SKM-1 treated with dmso at 0.1 percent for 144 hours (cell line): ENCODE measurements around the gene MAGI2.

Experiments used
- DNase-seq: peaks from one replicate; lab custom pipeline; 2025; ENCODE audit not compliant: unreplicated experiment; lab: John Stamatoyannopoulos, UW

The MAGI2 gene

DNA sequence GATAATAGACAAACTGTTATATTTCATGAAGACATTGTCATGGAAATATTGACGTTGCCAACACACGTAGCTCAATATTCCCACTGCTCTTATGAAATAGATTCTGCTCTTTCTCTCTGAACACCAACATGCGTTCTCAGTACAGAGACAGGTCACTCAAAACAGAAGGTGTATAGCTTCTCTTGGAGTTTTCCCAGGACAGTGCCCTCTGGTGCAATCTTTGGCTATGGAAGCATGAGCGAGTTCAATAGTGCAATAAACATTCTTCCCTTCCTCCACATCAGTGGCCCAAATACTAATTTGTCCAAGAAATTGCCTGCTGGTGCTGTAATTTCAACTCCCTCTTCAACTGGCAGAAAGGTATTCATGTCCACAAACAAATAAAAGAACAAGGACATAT, 145.3 kb downstream of the MAGI2 start:
- DNase-seq: no peak

DNA sequence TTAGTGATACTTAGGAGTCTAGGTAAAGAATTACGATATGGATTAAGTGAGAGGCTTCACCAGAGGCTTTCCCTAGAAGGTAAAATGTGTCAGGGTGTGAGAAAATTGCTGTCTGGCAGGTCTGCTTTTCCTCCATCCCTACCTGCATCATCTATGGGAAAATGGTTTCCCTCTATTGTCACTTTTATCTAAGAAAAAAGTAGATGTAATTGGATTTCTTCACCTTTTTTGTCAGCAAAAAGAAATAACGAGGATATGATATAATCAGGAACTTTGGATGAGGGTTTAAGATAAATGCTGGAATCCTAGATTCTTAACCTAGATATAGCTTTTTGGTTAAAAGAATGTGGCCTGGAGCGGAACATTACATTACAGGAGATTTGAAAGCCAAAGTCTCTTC, 146.1 kb downstream of the MAGI2 start:
- no peak for DNase-seq

DNA sequence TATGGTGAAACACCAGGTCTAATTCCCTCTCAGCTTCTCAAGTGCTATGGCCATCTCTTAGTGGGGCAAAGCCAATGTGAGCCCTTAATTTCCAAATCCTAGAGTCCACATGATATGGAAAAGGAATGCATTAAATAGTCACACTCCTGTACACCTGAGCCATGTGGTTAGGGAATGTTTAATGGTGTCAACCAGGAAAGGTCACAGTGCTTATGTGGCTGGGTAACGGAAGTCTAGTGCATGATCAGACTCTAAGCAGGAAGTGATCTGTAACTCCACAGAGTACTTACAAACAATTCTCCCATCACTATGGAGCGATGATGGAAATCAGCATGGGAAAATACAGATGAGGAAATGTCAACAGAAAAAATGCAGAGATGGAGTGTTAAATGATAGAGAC, 148.8 kb downstream of the MAGI2 start:
- no peak for DNase-seq

DNA sequence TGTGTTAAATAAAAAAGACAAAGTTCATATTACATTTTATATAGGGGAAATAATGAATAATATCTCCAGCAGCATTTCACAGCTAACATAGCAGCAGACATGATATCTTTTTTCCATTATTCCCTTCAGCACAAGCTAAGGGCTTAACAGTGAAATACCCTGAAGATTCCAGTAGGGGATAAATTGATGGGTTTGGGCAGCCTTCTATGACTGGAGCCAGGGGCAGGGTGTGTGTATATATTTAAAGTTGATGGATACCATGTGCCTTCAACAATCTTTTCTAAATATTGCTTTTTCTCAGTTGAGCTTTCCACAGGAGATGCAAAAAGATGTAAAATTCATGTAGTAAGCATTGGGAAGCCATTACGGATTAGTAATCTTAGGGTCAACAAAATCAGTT, 151.2 kb downstream of the MAGI2 start:
- DNase-seq: no peak

DNA sequence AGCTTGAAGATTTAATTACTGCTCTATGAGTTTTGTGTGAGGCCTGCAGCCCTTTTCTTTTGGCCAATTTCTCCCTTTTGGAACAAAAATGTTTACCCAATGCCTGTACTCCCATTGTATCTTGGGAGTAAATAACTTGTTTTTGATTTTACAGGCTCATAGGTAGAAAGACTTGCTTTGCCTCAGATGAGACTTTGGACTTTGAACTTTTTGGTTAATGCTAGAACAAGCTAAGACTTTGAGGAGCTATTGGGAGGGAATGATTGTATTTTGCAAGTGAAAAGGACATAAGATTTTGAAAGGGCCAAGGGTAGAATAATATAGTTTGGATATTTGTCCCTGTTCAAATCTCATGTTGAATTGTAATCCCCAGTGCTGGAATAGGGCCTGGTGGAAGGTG, 152.0 kb downstream of the MAGI2 start:
- DNase-seq: no peak

DNA sequence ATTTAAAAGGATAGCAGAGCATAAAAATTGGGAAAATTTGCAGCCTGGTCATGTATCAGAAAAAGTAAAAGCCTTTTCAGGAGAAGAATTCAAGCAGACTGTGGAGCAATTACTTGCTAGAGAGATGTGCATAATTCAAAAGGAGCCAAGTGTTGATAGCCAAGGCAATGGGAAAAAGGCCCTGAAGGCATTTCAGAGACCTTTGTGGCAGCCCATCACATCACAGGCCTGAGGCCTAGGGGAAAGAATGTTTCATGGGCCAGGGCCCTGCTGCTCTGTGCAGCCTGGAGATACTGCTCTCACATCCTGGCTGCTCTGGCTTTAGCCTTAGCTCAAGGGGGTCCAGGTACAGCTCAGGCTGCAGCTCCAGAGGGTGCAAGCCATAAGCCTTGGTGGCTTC, 152.9 kb downstream of the MAGI2 start:
- DNase-seq: no peak

DNA sequence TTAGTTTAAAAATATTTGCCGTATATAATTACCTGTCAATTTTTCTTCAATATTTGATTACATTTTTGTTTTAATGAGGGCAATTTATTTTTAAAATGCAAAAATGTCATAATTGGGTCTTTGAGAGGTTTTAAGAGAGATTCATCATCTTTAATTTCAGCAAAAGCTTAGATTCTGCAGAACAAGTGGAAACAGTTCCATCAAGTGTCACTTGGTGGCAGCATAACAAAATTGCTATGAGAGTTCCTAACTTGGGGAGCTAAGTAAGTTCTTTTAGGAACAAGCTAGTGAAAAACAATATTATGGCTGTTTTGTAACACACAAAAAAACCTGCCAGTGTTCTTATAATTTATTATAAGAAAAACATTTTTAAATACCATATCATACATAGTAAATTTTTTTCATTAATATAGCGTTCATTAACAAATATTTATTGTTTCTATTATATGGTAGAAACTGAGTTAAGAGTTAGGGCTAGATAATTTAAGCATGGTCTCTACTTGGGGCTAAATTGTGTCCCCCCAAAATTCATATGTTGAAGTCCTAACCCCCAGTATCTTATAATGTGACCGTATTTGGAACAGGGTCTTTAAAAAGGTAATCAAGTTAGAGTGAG, 155.2 kb downstream of the MAGI2 start:
- DNase-seq: peak; percentile 38

DNA sequence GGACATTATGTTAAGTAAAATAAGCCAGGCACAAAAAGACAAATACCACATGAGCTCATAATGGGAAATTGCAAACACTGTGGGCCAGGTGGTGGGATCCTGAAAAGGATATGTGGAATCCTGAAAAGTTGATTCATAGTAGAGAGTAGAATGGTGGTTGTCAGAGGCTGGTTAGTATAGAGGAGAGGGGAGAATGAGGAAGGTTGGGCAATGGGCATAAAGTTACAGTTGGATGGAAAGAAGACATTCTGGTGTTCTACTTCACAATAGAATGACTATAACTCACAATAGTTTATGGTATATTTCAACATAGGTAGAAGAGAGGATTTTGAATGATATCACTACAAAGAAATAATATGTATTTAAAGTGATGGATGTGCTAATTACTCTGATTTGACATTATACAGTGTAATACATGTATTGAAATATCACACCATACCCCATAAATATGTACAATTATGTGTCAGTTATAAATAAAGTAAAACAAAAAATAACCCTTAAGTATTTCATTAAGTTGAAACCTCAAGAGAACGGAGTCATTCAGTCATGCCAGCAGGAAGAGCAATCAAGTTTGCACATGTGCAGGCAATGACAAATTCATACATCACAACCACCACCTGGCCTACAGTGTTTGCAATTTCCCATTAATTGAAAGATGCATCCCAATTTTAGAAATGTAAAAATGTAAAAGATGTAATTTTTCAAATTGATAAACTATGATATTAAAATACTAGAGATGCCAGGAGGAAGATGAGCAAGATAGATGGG, 156.7 kb downstream of the MAGI2 start:
- no peak for DNase-seq

DNA sequence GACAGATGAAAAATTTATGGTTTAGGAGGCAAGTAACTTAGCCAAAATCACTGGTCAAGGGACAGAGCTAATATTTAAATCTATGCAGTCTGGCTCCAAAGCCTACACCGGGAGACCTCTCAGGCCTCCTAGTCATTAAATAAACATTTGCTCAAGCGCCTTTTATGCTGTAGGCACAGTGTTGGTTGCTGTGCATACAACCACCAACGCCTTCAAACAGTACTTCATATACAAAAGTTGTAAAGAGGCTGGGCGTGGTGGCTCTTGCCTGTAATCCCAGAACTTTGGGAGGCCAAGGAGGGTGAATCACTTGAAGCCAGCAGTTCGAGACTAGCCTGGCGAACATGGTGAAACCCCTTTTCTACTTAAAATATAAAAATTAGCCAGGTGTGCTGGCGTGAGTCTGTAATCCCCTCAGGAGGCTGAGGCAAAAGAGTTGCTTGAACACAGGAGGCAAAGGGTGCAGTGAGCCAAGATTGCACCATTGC, 159.8 kb downstream of the MAGI2 start:
- no peak for DNase-seq

DNA sequence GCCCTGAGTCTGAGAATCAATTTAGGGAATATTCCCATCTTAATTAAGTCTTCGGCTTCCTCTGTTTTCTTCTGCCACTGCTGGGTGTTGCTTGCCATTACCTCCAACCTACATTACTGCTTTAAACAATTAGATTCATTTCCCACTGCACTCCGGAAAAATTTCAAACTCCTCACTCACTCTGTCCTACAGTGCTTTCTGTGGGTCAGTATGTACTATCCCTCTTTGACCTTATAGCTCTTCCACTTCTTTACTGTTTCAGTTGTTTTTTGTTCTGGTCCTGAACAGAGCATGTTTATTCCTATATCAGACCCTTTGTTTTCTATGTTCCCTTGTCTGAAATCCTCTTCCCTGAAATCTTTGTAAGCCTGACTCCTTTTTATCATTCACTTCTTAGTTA, 160.6 kb downstream of the MAGI2 start:
- DNase-seq: no peak

DNA sequence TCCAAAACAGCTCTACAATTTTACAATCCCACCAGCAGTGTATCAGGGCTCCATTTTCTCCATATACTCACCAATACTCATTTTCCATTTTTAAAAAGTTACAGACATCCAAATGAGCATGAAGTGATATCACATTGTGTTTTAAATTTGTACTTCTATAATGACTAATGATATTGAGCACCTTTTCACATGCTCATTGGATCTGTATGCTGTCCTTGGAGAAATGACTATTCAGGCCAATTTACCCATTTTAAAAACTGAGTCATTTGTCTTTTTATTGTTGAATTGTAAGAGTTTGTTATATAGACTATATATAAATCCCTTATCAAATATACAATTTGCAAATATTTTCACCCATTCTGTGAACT, 162.0 kb downstream of the MAGI2 start:
- DNase-seq: no peak

DNA sequence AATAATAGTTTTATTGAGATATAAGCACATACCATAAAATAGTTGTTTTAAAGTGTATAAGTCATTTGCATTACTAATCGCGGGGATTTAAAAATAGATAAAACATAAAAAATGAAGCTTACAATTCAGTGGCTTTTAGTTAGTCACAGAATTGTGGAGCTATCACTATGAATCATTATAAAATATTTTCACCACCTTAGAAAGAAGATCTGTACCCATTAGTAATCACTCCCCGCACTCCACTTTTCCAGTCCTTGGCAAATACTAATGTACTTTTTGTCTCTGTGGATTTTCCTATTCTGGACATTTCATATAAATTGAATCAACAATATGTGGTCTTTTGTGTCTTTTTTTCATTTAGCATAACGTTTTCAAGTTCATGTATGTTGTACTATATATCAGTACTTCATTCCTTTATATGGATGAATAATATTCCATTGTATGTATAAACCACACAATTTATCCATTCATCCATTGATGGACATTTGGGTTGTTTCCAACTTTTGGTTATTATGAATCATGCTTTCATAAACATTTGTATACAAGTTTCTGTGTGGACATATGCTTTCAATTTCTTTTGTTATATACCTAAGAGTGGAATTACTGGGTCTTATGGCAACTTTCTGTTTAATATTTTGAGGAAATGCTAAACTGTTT, 162.5 kb downstream of the MAGI2 start:
- no peak for DNase-seq

DNA sequence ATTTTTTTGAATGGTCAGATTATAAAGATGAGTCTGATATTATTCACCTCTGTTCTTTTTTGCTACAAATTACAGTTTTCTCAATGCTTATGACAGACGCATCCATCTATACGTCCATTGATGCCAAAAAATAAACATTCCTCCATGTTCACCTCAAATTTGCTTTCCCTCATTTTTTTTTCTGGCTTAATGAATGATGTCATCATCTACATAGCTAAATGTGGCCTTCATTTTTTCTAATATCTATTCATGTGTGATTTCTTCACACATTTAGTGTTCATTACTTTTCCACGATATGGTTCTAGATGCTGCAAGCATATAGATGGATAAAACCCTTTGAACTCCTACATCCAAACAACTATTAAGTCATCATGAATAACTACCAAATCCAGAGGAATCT, 163.1 kb downstream of the MAGI2 start:
- no peak for DNase-seq

DNA sequence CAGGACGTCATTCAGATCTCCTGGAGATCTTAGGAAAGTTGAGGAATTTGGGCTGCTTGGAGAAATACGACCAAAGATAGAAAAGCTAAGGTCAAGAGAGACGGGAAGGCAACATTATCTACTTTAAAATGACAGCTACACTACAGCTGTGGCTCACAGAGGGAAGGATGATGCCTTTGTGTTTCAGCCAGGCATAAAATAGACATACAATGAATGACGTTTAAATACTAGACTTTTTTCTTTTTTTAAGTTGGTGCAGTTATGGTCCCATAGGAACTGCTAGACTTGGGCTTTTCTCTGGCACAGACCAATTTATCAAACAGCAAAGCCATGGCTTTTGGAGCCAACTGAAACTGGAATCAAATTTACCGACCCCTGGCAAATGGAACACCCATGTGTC, 164.8 kb downstream of the MAGI2 start:
- DNase-seq: no peak

DNA sequence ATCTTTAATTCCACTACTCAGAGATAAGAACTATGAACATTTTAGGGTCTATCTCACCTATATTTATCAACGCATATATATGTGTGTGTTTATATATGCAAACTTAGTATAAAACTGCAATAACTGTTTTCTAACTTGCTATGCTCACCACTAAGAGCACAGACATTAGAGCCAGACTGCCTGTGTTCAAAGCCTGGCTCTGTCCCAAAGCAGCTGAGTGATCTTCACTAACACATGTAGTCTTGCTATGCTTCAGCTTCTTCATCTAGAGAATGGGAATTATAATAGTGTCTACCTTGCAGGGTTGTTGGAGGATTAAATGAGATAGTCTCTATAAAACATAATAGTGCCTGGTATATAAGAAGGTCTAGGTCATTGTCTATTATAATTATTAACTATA, 165.5 kb downstream of the MAGI2 start:
- DNase-seq: no peak

DNA sequence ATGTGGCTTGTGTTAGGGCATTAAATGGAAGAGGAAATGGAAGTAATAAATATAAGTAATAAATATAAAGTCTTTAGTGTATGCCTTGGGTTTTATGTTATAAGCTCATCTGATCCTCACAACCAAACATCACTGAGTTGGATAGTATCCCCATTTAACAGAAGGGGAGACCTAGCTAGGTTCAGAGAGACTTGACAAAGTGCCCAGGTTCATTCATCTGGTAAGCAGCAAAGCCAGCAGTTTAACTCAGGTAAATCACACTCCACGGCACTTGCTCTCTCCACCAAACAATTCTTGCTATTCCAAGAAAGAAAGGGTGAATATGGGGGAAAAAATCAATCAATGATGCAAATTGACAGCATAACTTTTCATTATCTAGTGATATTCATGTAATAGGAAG, 167.3 kb downstream of the MAGI2 start:
- DNase-seq: no peak

DNA sequence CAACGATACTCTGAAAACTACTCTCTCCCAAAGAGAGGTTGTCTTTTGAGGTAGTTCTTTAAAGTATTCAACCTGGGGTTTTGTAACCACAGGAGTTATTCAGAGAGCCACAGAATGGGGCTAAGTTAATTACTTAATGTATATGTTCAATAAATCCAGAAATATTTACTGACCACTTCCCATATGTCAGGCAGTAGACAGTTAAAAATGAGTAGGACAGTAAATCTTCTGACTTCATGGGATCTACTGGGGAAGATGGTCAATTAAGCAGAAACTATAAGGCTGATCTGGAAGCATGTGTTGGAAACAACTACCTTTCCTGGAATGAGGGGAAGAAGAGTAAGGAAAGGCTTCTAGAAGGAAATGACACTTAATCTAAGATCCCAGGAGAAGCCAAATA, 167.7 kb downstream of the MAGI2 start:
- no peak for DNase-seq

DNA sequence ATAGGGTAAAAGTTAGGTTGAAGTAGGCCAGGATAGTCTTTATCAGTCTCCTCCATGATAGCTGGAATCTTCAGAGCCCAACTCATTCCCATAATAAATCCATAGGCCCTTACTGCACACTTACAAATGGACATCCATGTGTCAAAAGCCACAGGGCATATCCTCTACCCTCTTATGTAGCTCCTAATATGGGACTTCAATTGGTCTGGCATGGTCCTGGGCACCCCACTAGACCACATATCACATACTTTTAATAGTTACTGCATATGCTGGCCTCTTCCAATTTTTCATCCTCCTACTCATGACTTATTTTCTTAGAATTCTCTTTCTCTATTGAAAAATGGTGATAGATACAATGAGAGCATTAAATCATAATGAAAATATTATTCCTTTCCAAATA, 169.3 kb downstream of the MAGI2 start:
- DNase-seq: no peak

DNA sequence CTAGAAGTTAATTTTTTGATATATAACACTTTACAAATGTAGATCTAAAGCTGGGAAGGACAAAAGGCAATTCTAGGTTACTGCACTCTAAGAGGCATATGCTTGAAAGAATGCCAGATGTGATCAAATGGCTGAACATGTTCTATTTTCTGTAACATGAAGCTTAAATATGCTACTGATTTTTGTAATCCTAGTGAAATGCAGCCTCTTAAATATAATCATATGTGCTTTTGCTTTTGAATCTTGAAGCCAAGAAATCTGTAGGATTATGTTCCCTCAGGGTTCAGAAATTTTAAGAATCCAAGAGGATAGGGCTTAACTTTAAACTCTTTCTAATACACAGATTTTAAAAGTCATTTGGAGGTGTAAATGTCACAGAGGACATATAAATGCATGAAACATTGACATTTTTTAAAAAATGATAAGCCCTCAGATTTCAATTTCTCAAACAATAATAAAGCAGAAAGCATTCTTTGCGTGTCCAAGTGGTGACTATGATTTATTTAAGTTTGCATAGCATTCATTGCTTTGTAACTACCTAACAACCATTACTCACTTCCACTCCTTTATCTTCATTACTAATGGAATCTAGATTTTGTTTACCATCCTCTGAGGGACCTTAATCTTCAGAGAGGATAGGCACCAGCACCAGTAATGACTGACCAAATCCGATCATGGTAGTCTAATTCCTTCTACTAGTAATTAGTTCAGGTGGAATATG, 170.4 kb downstream of the MAGI2 start:
- no peak for DNase-seq

DNA sequence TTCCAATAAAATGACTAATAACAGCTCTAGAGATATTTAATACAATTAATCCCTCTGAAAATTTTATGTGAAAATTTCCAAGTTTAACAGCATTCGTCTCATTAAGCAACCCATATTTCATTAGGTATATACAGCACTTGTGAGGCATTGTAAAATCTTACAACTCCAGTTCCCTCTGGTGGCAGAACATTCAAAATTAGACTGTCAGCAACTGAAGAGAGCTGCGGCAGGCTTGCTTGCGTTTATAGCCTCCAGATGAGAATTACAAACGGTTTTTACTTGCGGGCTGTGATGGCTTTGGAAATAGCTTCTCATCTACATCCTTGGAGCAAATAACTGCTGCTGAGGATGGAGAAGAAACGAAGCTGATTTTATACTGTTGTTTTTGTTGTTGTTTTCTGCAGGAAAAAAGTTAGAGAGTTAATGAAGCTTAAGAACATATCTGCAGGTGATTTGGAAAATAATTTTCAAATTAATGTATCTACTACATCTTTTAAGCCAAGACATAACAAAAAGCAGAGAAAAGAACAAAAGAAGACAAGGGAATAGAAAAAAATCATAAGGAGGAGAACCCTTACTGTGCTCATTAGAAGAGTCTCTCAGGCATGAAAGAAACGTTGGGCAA, 171.3 kb downstream of the MAGI2 start:
- no peak for DNase-seq

DNA sequence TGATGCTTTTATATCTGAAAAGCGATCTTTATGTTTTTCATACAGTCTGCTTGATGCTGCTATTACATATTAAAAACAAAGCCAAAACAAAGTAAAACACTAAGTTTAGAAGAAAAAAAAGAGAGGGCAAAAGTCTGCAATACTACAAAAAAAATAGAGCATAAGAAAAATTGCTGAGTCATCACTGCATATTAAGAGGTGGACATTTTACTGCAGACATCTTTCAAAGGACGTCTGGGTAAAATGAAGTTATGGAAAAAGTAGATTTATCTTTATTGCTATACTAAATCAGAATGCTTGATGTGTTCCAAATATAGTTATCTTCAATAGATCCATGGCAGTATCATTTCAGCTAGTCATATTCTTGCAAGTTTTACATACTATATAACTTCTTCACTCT, 172.0 kb downstream of the MAGI2 start:
- DNase-seq: no peak
